BLaER1 treated with 17β-estradiol and CSF1 and Interleukin-3, amounts not matched to agents 10 nM and 100 nM (cell line): ENCODE data around the gene ASAH2.
"Not testable (repeated sequence)": the region's sequence is repeated elsewhere in the genome, so short reads cannot be mapped to it uniquely, and the experiment has no call there.

Experiments used
- H3K27ac ChIP-seq, 11 experiments: shearing (Covaris generic); formaldehyde crosslinking; 2 replicates each; pipeline ENCODE4 v1.8.1; 2022
- H3K27me3 ChIP-seq, 11 experiments: shearing (Covaris generic); formaldehyde crosslinking; 2 replicates each; pipeline ENCODE4 v1.8.1; 2022
- H3K36me3 ChIP-seq, 11 experiments: shearing (Covaris generic); formaldehyde crosslinking; 2 replicates each; pipeline ENCODE4 v1.8.1; 2022
- H3K4me1 ChIP-seq, 10 experiments: shearing (Covaris generic); formaldehyde crosslinking; 2 replicates each; pipeline ENCODE4 v1.8.1; 2022
- H3K4me2 ChIP-seq, 11 experiments: shearing (Covaris generic); formaldehyde crosslinking; 2 replicates each; pipeline ENCODE4 v1.8.1; 2022
- H3K4me3 ChIP-seq, 10 experiments: shearing (Covaris generic); formaldehyde crosslinking; 2 replicates each; pipeline ENCODE4 v1.8.1; 2022
- H3K9ac ChIP-seq, 11 experiments: shearing (Covaris generic); formaldehyde crosslinking; 2 replicates each; pipeline ENCODE4 v1.8.1; 2022
- H3K9me3 ChIP-seq, 11 experiments: shearing (Covaris generic); formaldehyde crosslinking; replicated peaks in 1 of 11; 2 replicates each; pipeline ENCODE4 v1.8.1; 2022
- H4K20me1 ChIP-seq, 11 experiments: shearing (Covaris generic); formaldehyde crosslinking; 2 replicates each; pipeline ENCODE4 v1.8.1; 2022
- Cebpa-rat ChIP-seq, 11 experiments: shearing (Covaris generic); IDR thresholded peaks; 2 replicates each; pipeline ENCODE4 v1.8.1; 2022

The ASAH2 gene

GRCh38 chr10:50286517-50286916, 35.2 kb upstream of the ASAH2 start:
- Histone ChIP-seq H3K27me3 (no peaks in the 10 kb centered on the region), H3K27ac (no peak overlapping the region; a peak in 1 of 22 replicates), H3K9ac (no peak overlapping the region), H4K20me1 (no peaks in the 10 kb centered on the region), H3K4me1 (peaks cover 8 to 21% (median 15%) of the 10 kb centered on the region in 10 experiments), H3K4me2 (peak overlapping the region; percentile 15 to 67 (median 46); a peak in 20 of 22 replicates), H3K36me3 (no peaks in the 10 kb centered on the region), H3K9me3 (no peaks in the 10 kb centered on the region; a peak in 1 of 22 replicates), H3K4me3 (no peak overlapping the region)
- TF ChIP-seq Cebpa-rat (IDR thresholded peaks at IDR 0.05): no peak

- no peak for TF ChIP-seq Cebpa-rat (IDR thresholded peaks at IDR 0.05)
- no peak overlapping the region for H3K4me2 ChIP-seq
- H3K27ac ChIP-seq: no peak overlapping the region
- H3K36me3 ChIP-seq: no peaks in the 10 kb centered on the region
- no peak overlapping the region for H3K9ac ChIP-seq
- H3K9me3 ChIP-seq: peaks cover 0 to 4% (median 0%) of the 10 kb centered on the region in 11 experiments; a peak in 1 of 22 replicates
- no peaks in the 10 kb centered on the region for H4K20me1 ChIP-seq
- no peak overlapping the region for H3K4me3 ChIP-seq
- peaks cover 6 to 15% (median 11%) of the 10 kb centered on the region in 10 experiments for H3K4me1 ChIP-seq
- H3K27me3 ChIP-seq: no peaks in the 10 kb centered on the region
These were observed 30.7 kb upstream of the ASAH2 start for GRCh38 chr10:50281967-50282522.

- no peaks in the 10 kb centered on the region for H3K36me3 ChIP-seq
- no peak for TF ChIP-seq Cebpa-rat (IDR thresholded peaks at IDR 0.05)
- peaks cover 0 to 9% (median 4%) of the 10 kb centered on the region in 10 experiments; a peak in 16 of 20 replicates for H3K4me1 ChIP-seq
- H3K9ac ChIP-seq: no peak overlapping the region
- H4K20me1 ChIP-seq: no peaks in the 10 kb centered on the region
- H3K27me3 ChIP-seq: no peaks in the 10 kb centered on the region
- H3K4me3 ChIP-seq: no peak overlapping the region
- no peak overlapping the region for H3K4me2 ChIP-seq
- H3K27ac ChIP-seq: no peak overlapping the region
- H3K9me3 ChIP-seq: peaks cover 0 to 4% (median 0%) of the 10 kb centered on the region in 11 experiments; a peak in 1 of 22 replicates
These were observed 30.1 kb upstream of the ASAH2 start for GRCh38 chr10:50281210-50281966.

GRCh38 chr10:50280049-50280841, 28.9 kb upstream of the ASAH2 start:
- no peaks in the 10 kb centered on the region for H3K36me3 ChIP-seq
- no peak overlapping the region for H3K27ac ChIP-seq
- H3K9ac ChIP-seq: no peak overlapping the region
- no peak overlapping the region for H3K4me2 ChIP-seq
- no peak for TF ChIP-seq Cebpa-rat (IDR thresholded peaks at IDR 0.05)
- H4K20me1 ChIP-seq: no peaks in the 10 kb centered on the region
- H3K27me3 ChIP-seq: no peaks in the 10 kb centered on the region
- H3K4me3 ChIP-seq: no peak overlapping the region
- no peaks in the 10 kb centered on the region for H3K4me1 ChIP-seq
- H3K9me3 ChIP-seq: peaks cover 0 to 4% (median 0%) of the 10 kb centered on the region in 11 experiments; a peak in 1 of 22 replicates

- no peak overlapping the region for H3K27ac ChIP-seq
- H3K27me3 ChIP-seq: no peaks in the 10 kb centered on the region
- H4K20me1 ChIP-seq: no peaks in the 10 kb centered on the region
- peaks cover 0 to 4% (median 0%) of the 10 kb centered on the region in 11 experiments; a peak in 1 of 22 replicates for H3K9me3 ChIP-seq
- no peak overlapping the region for H3K4me3 ChIP-seq
- no peak overlapping the region for H3K9ac ChIP-seq
- H3K4me2 ChIP-seq: no peak overlapping the region
- H3K36me3 ChIP-seq: no peaks in the 10 kb centered on the region
- H3K4me1 ChIP-seq: no peaks in the 10 kb centered on the region
- no peak for TF ChIP-seq Cebpa-rat (IDR thresholded peaks at IDR 0.05)
These were observed 28.2 kb upstream of the ASAH2 start for GRCh38 chr10:50279489-50279888.

- no peak overlapping the region for H3K9ac ChIP-seq
- H3K4me1 ChIP-seq: no peaks in the 10 kb centered on the region
- no peaks in the 10 kb centered on the region for H4K20me1 ChIP-seq
- no peaks in the 10 kb centered on the region for H3K9me3 ChIP-seq
- TF ChIP-seq Cebpa-rat (IDR thresholded peaks at IDR 0.05): no peak
- H3K27ac ChIP-seq: no peak overlapping the region
- no peak overlapping the region for H3K4me2 ChIP-seq
- H3K4me3 ChIP-seq: no peak overlapping the region
- no peaks in the 10 kb centered on the region for H3K27me3 ChIP-seq
- H3K36me3 ChIP-seq: no peaks in the 10 kb centered on the region
These were observed 24.4 kb upstream of the ASAH2 start for GRCh38 chr10:50275650-50276235.

- Histone ChIP-seq H3K36me3 (no peaks in the 10 kb centered on the region), H3K4me2 (no peak overlapping the region), H3K9ac (no peak overlapping the region), H3K9me3 (no peaks in the 10 kb centered on the region), H3K4me3 (no peak overlapping the region), H4K20me1 (no peaks in the 10 kb centered on the region), H3K27ac (no peak overlapping the region), H3K27me3 (no peaks in the 10 kb centered on the region), H3K4me1 (no peaks in the 10 kb centered on the region)
- no peak for TF ChIP-seq Cebpa-rat (IDR thresholded peaks at IDR 0.05)
These were observed 21.2 kb upstream of the ASAH2 start for GRCh38 chr10:50272531-50272930.

- Histone ChIP-seq H3K36me3 (no peaks in the 10 kb centered on the region), H3K4me2 (no peak overlapping the region)
- TF ChIP-seq Cebpa-rat (IDR thresholded peaks at IDR 0.05): no peak
These were observed 20.4 kb upstream of the ASAH2 start for GRCh38 chr10:50271564-50272250.

GRCh38 chr10:50267877-50268276, 16.6 kb upstream of the ASAH2 start:
- not testable (repeated sequence) for H3K36me3 ChIP-seq, H3K4me1 ChIP-seq, H3K4me2 ChIP-seq, H3K9ac ChIP-seq, H3K27me3 ChIP-seq, H3K4me3 ChIP-seq, H3K27ac ChIP-seq, H3K9me3 ChIP-seq, H4K20me1 ChIP-seq

More at GRCh38 chr10:50271564-50272250, 20.4 kb upstream of the ASAH2 start:
- Histone ChIP-seq H3K9me3 (no peaks in the 10 kb centered on the region), H3K27ac (no peak overlapping the region), H4K20me1 (no peaks in the 10 kb centered on the region), H3K4me3 (no peak overlapping the region), H3K9ac (no peak overlapping the region), H3K4me1 (no peaks in the 10 kb centered on the region), H3K27me3 (no peaks in the 10 kb centered on the region)

GRCh38 chr10:50262625-50263024, 11.3 kb upstream of the ASAH2 start:
- H3K36me3 ChIP-seq, H3K9ac ChIP-seq, H3K27ac ChIP-seq, H4K20me1 ChIP-seq, H3K27me3 ChIP-seq, H3K4me3 ChIP-seq: not testable (repeated sequence)
- Histone ChIP-seq H3K4me2 (peak overlapping the region in 6 of 11 experiments; percentile 17 to 75 (median 73); a peak in 9 of 22 replicates), H3K4me1 (peaks cover 14 to 38% (median 26%) of the 10 kb centered on the region in 10 experiments), H3K9me3 (peaks cover 8 to 19% (median 14%) of the 10 kb centered on the region in 11 experiments; a peak in 19 of 22 replicates)
